Spleen (tissue), 10 donors: ENCODE measurements around the gene OST4. TPM values are rescaled to one million over a fixed set of nuclear protein-coding genes. Genes with fewer than 3 reads are reported as not detected.

ENCODE experiments used
- polyA plus RNA-seq, 3 donors: library from polyadenylated mRNA; stranded (reverse); fragments of 200-250 nt; gene quantifications; one replicate each; pipeline ENCODE4 v1.2.1, GENCODE V29; 2013
- total RNA-seq, 7 donors: library from RNA; depleted of rRNA in 3 of 7; stranded (reverse); fragments of >200 nt in 3 of 7; fragmentation: NEBNext Ultra II Directional in 4 of 7; extraction: Animal tissue kit (Norgen Biotek cat#: 25700) in 4 of 7; gene quantifications; one replicate each; pipeline versions ENCODE4 v1.1.0 to v1.2.1, GENCODE V29; 2016 to 2021
- donor health status: healthy with polysubstance abuse.
- donor health status: DM: no; HTN: no; CAD: no; lungs with moderate emphysema.
- donor health status: DM: no; HTN: no; CAD: no.
- donor health status: Bipolar disorder and iron deficiency.
- donor health status: healthy.
- donor health status: DM: no; HTN: no; CAD: no.
- donor health status: DM: yes; HTN: yes; CAD: no.

Gene OST4
- total and polyA plus RNA-seq, 10 donors = 197 to 556 (median 264) TPM

Other genes starting within 250 kb of the OST4 start
- gene DPYSL5, start 223.5 kb downstream of the OST4 start, total RNA-seq = under 1 TPM in 1 of 7 donors, not detected in 6; 0.07 TPM
- gene DPYSL5, start 223.5 kb downstream of the OST4 start, polyA plus RNA-seq = under 1 TPM in 2 of 3 donors, not detected in 1; 0.02 TPM
- gene MAPRE3, start 101.0 kb downstream of the OST4 start, total RNA-seq = 10 to 100 TPM in 6 of 7 donors, 1 to 10 TPM in 1; 10.0 to 17.9 (median 11.9) TPM
- gene MAPRE3, start 101.0 kb downstream of the OST4 start, polyA plus RNA-seq = 10 to 100 TPM in 1 of 3 donors, 1 to 10 TPM in 2; 5.2 to 14.0 (median 6.7) TPM
- gene TMEM214, start 38.7 kb downstream of the OST4 start, total RNA-seq = 10 to 100 TPM; 56.1 to 93.1 (median 73.0) TPM
- 10 to 100 TPM; 22.3 to 48.9 (median 26.8) TPM for gene TMEM214, start 38.7 kb downstream of the OST4 start, polyA plus RNA-seq
- gene AGBL5, start 20.0 kb downstream of the OST4 start, total RNA-seq = 10 to 100 TPM; 11.6 to 18.6 (median 14.9) TPM
- gene AGBL5, start 20.0 kb downstream of the OST4 start, polyA plus RNA-seq = 10 to 100 TPM in 1 of 3 donors, 1 to 10 TPM in 2; 7.1 to 10.5 (median 8.0) TPM
- gene EMILIN1, start 7.0 kb upstream of the OST4 start, total RNA-seq = 100 to 1,000 TPM in 6 of 7 donors, 10 to 100 TPM in 1; 62.5 to 152 (median 112) TPM
- gene EMILIN1, start 7.0 kb upstream of the OST4 start, polyA plus RNA-seq = 10 to 100 TPM; 18.3 to 71.4 (median 40.7) TPM
- 1 to 10 TPM; 3.3 to 8.3 (median 3.6) TPM for gene KHK, start 15.1 kb upstream of the OST4 start, total RNA-seq
- 1 to 10 TPM; 3.3 to 6.4 (median 4.4) TPM for gene KHK, start 15.1 kb upstream of the OST4 start, polyA plus RNA-seq
- gene CGREF1, start 47.5 kb upstream of the OST4 start, total RNA-seq = under 1 TPM in 4 of 7 donors, not detected in 3; 0.27 to 0.82 (median 0.47) TPM
- gene CGREF1, start 47.5 kb upstream of the OST4 start, polyA plus RNA-seq = under 1 TPM; 0.17 to 0.61 (median 0.42) TPM
- gene ABHD1, start 52.2 kb upstream of the OST4 start, total RNA-seq = 1 to 10 TPM in 1 of 7 donors, under 1 TPM in 5, not detected in 1; 0.38 to 1.6 (median 0.58) TPM
- under 1 TPM; 0.42 to 0.80 (median 0.71) TPM for gene ABHD1, start 52.2 kb upstream of the OST4 start, polyA plus RNA-seq
- 10 to 100 TPM; 43.9 to 75.0 (median 50.2) TPM for gene PREB, start 63.0 kb upstream of the OST4 start, total RNA-seq
- gene PREB, start 63.0 kb upstream of the OST4 start, polyA plus RNA-seq = 10 to 100 TPM; 42.8 to 56.0 (median 44.3) TPM
- gene PRR30, start 67.8 kb upstream of the OST4 start, total RNA-seq = not detected
- not detected for gene PRR30, start 67.8 kb upstream of the OST4 start, polyA plus RNA-seq
- gene TCF23, start 77.3 kb upstream of the OST4 start, total RNA-seq = 10 to 100 TPM in 1 of 7 donors, 1 to 10 TPM in 6; 1.8 to 14.8 (median 3.2) TPM
- gene TCF23, start 77.3 kb upstream of the OST4 start, polyA plus RNA-seq = under 1 TPM; 0.27 to 0.93 (median 0.30) TPM
- gene ATRAID, start 140.4 kb upstream of the OST4 start, total RNA-seq = 100 to 1,000 TPM in 3 of 7 donors, 10 to 100 TPM in 4; 59.2 to 300 (median 92.8) TPM
- 100 to 1,000 TPM in 2 of 3 donors, 10 to 100 TPM in 1; 85.1 to 131 (median 116) TPM for gene ATRAID, start 140.4 kb upstream of the OST4 start, polyA plus RNA-seq
- gene SLC5A6, start 140.6 kb upstream of the OST4 start, total RNA-seq = 10 to 100 TPM; 19.4 to 33.3 (median 23.2) TPM
- 10 to 100 TPM; 11.9 to 15.4 (median 15.3) TPM for gene SLC5A6, start 140.6 kb upstream of the OST4 start, polyA plus RNA-seq
- gene CAD, start 145.7 kb upstream of the OST4 start, total RNA-seq = 10 to 100 TPM; 20.9 to 38.8 (median 30.3) TPM
- 10 to 100 TPM; 10.9 to 18.3 (median 14.2) TPM for gene CAD, start 145.7 kb upstream of the OST4 start, polyA plus RNA-seq
- gene SLC30A3, start 191.4 kb upstream of the OST4 start, total RNA-seq = under 1 TPM in 2 of 7 donors, not detected in 5; 0.32 to 0.34 TPM
- gene SLC30A3, start 191.4 kb upstream of the OST4 start, polyA plus RNA-seq = under 1 TPM; 0.05 to 0.16 (median 0.07) TPM
- not detected for gene DNAJC5G, start 203.8 kb upstream of the OST4 start, total RNA-seq
- gene DNAJC5G, start 203.8 kb upstream of the OST4 start, polyA plus RNA-seq = not detected
- 1 to 10 TPM in 1 of 7 donors, under 1 TPM in 5, not detected in 1; 0.23 to 3.1 (median 0.48) TPM for gene TRIM54, start 210.8 kb upstream of the OST4 start, total RNA-seq
- under 1 TPM; 0.22 to 0.77 (median 0.49) TPM for gene TRIM54, start 210.8 kb upstream of the OST4 start, polyA plus RNA-seq
- gene UCN, start 236.8 kb upstream of the OST4 start, total RNA-seq = 1 to 10 TPM; 1.9 to 3.9 (median 2.4) TPM
- 1 to 10 TPM; 2.5 to 4.4 (median 3.4) TPM for gene UCN, start 236.8 kb upstream of the OST4 start, polyA plus RNA-seq